Kidney (tissue), 14 donors: ENCODE results near the gene SASH1. TPM values are rescaled to one million over a fixed set of nuclear protein-coding genes. Genes with fewer than 3 reads are reported as not detected.

Experiments used
- DNase-seq, 5 donors: peaks; one replicate each; pipeline ENCODE4 v3.0.0-alpha.2; 2013 to 2020
- FAIRE-seq: peaks from 2 replicates; lab custom pipeline; 2012; peaks lifted over from hg19 to GRCh38; lab: Jason Lieb, UNC
- H3K27ac ChIP-seq, 2 donors: one replicate each; pipeline ENCODE4 v1.7.0; 2013; ENCODE audit warnings: low read depth in 2 of 2, low read length in 2 of 2, inconsistent platforms in 1 of 2
- H3K27me3 ChIP-seq: one replicate; pipeline ENCODE4 v1.7.1; 2013; ENCODE audit warnings: low read length, inconsistent platforms; ENCODE audit not compliant: control insufficient read depth, insufficient read depth
- H3K36me3 ChIP-seq, 3 donors: one replicate each; pipeline versions ENCODE4 v1.7.0 to v1.7.1; 2013; ENCODE audit warnings: low read length in 3 of 3, control low read depth in 1 of 3, inconsistent platforms in 1 of 3; ENCODE audit not compliant: insufficient read depth in 3 of 3, control insufficient read depth in 2 of 3
- H3K4me1 ChIP-seq, 3 donors: one replicate each; pipeline versions ENCODE4 v1.7.0 to v1.7.1; 2013; ENCODE audit warnings: low read length in 3 of 3, inconsistent platforms in 1 of 3, low read depth in 1 of 3; ENCODE audit not compliant: control insufficient read depth in 2 of 3, insufficient read depth in 2 of 3
- H3K4me3 ChIP-seq, 3 donors: one replicate each; pipeline versions ENCODE4 v1.7.0 to v1.8.1; 2013; ENCODE audit warnings: low read length in 3 of 3, control low read depth in 1 of 3, inconsistent platforms in 1 of 3
- H3K9ac ChIP-seq, 3 donors: one replicate each; pipeline versions ENCODE4 v1.7.0 to v1.7.1; 2013; ENCODE audit warnings: low read length in 3 of 3, control low read depth in 1 of 3, inconsistent platforms in 1 of 3
- H3K9me3 ChIP-seq, 3 donors: one replicate each; pipeline versions ENCODE4 v1.7.0 to v1.7.1; 2013; ENCODE audit warnings: low read length in 3 of 3, control low read depth in 1 of 3, inconsistent platforms in 1 of 3; ENCODE audit not compliant: control insufficient read depth in 2 of 3, insufficient read depth in 1 of 3
- intact Hi-C: fragments of 100-400 bp; cut with DNase I; formaldehyde crosslinking; loops from one replicate; pipeline ENCODE4 v1.11.1; 2022
- polyA plus RNA-seq: library from polyadenylated mRNA; stranded (reverse); fragments of 350-450 nt; fragmentation: Illumina TruSeq; extraction: RNeasy Lipid Tissue Mini Kit (QIAGEN cat#74804); gene quantifications from one replicate; pipeline ENCODE4 v1.2.3, GENCODE V29; 2014; ENCODE audit warnings: low read depth, low replicate concordance; ENCODE audit not compliant: insufficient read depth
- total RNA-seq: library from RNA; stranded (reverse); fragmentation: NEBNext Ultra II Directional; extraction: Animal tissue kit (Norgen Biotek cat#: 25700); gene quantifications from one replicate; pipeline ENCODE4 v1.2.1, GENCODE V29; 2021
- TF ChIP-seq, protein P1 (sequence below): IDR thresholded peaks from 3 replicates; pipeline ENCODE4 v1.5.1; 2012; ENCODE audit warnings: mild to moderate bottlenecking, moderate library complexity, borderline replicate concordance; ENCODE audit not compliant: insufficient read depth; ENCODE audit errors: extremely low read depth
- donor health status: control.
- donor health status: control.
- donor health status: control.
- donor health status: control.
- donor health status: control.
- donor health status: DM: yes; HTN: yes; CAD: no.
- donor health status: Normal renal cell carcinoma (clear cell type).

SASH1 gene
- total and polyA plus RNA-seq, 2 donors from 2014 or later, result 6.2 to 148 TPM

DNA sequence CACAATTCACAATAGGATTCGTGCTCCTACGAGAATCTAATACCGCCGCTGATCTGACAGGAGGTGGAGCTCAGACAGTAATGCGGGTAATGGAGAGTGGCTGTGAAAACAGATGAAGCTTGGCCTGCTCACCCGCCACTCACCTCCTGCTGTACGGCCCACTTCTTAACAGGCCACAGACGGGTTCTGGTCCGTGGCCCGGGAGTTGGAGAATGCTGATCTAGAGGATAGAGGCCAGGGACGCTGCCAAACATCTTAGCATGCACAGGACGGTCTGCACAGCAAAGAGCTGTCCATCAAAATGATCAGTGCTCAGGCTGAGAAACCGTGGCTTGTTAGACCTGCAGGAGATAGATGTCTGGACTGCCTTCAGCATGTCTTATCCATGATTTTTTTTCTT lies 186.4 kb downstream of the SASH1 start:
- FAIRE-seq, result no peak

DNA sequence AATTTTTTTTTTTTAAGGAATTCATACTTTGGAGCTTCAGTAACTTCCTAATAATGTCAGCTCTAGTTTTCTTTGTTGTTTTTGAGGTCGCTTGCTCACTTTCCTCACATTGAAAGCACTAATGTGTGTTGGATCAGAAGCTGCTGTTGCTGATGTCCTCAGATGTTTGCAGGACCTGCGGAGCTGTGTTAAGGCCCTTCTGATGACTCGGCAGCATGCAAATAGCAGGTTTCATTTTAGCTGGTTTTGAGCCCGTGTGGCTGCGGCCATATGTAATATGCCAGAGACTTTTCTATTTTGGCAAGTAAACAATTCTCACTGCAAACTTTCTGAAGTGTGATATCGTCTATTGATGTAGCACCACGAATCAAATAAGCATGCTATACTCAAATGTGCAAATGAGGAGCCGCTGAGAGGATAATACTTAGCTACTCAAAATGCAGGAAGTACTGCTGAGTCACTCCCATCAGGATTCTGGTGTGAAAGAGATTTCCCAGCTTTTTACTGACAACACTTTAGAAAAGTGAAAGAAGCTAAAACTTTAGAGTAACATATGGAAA lies 187.8 kb downstream of the SASH1 start:
- peaks cover 5 to 32% (median 21%) of the 10 kb centered on the region in 3 donors for H3K36me3 ChIP-seq
- H3K27ac ChIP-seq, result no peak overlapping the region
- intact Hi-C loops, result no loop called here
- no peaks in the 10 kb centered on the region for H3K27me3 ChIP-seq
- FAIRE-seq (no peak), DNase-seq (no peak)
- TF ChIP-seq, protein P1, sequence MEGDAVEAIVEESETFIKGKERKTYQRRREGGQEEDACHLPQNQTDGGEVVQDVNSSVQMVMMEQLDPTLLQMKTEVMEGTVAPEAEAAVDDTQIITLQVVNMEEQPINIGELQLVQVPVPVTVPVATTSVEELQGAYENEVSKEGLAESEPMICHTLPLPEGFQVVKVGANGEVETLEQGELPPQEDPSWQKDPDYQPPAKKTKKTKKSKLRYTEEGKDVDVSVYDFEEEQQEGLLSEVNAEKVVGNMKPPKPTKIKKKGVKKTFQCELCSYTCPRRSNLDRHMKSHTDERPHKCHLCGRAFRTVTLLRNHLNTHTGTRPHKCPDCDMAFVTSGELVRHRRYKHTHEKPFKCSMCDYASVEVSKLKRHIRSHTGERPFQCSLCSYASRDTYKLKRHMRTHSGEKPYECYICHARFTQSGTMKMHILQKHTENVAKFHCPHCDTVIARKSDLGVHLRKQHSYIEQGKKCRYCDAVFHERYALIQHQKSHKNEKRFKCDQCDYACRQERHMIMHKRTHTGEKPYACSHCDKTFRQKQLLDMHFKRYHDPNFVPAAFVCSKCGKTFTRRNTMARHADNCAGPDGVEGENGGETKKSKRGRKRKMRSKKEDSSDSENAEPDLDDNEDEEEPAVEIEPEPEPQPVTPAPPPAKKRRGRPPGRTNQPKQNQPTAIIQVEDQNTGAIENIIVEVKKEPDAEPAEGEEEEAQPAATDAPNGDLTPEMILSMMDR, result no peak
- H3K4me1 ChIP-seq, result no peaks in the 10 kb centered on the region
- peak overlapping the region in 1 of 3 donors; percentile 22 for H3K4me3 ChIP-seq
- H3K9ac ChIP-seq, result no peak overlapping the region
- H3K9me3 ChIP-seq, result no peaks in the 10 kb centered on the region

More for the DNA sequence above, 186.4 kb downstream of the SASH1 start:
- TF ChIP-seq, protein P1, result no peak
- no peak overlapping the region for H3K9ac ChIP-seq
- intact Hi-C loops, result no loop called here
- H3K36me3 ChIP-seq, result peaks cover 5 to 23% (median 17%) of the 10 kb centered on the region in 3 donors
- no peaks in the 10 kb centered on the region for H3K9me3 ChIP-seq
- H3K4me1 ChIP-seq, result no peaks in the 10 kb centered on the region
- no peak overlapping the region for H3K27ac ChIP-seq
- no peak overlapping the region for H3K4me3 ChIP-seq
- H3K27me3 ChIP-seq, result no peaks in the 10 kb centered on the region
- no peak for DNase-seq

DNA sequence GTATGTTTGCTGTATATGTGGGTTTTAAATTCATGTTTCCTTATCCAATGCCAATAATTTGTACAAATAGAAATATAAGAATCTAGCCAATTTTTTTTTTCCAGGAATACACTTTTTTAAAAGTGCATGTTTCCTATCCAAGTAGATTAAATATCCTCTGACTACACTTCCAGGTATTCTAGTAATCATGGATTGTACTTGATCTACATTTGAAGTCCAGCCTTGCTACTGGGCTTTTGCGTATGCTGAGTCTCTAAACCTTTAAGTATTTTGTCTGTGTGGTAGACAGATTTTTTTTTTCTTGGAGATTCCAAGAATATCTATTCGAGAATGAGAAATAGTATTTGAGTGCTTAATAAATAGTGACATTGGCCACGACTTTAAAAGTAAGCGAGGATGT lies 188.3 kb downstream of the SASH1 start:
- Histone ChIP-seq H3K36me3 (peaks cover 5 to 33% (median 23%) of the 10 kb centered on the region in 3 donors), H3K27me3 (no peaks in the 10 kb centered on the region)
- no peak for DNase-seq

More for the DNA sequence above, 188.3 kb downstream of the SASH1 start:
- intact Hi-C loops, result no loop called here
- Histone ChIP-seq H3K4me1 (no peaks in the 10 kb centered on the region), H3K9ac (no peak overlapping the region), H3K9me3 (no peaks in the 10 kb centered on the region), H3K4me3 (no peak overlapping the region), H3K27ac (no peak overlapping the region)
- no peak for FAIRE-seq
- TF ChIP-seq, protein P1, result no peak
